Right lung (tissue), 5 donors: ENCODE measurements around the gene ETF1. TPM values are rescaled to one million over a fixed set of nuclear protein-coding genes. Genes with fewer than 3 reads are reported as not detected.
"Not testable (repeated sequence)": the region's sequence is repeated elsewhere in the genome, so short reads cannot be mapped to it uniquely, and the experiment has no call there.

ENCODE experiments used
- DNase-seq, 2 donors: peaks; one replicate each; pipeline ENCODE4 v3.0.0-alpha.2; 2013
- polyA plus RNA-seq, 5 donors: library from polyadenylated mRNA; unstranded; fragments of 120-200 nt; gene quantifications; one replicate each; pipeline versions ENCODE4 v1.2.1 to v1.2.3, GENCODE V29; 2013; ENCODE audit warnings: inconsistent platforms in 1 of 5, low replicate concordance in 1 of 5; ENCODE audit not compliant: insufficient read length in 5 of 5, insufficient read depth in 1 of 5

The ETF1 gene
- polyA plus RNA-seq, 5 donors = 62.5 to 84.3 (median 72.0) TPM

DNA sequence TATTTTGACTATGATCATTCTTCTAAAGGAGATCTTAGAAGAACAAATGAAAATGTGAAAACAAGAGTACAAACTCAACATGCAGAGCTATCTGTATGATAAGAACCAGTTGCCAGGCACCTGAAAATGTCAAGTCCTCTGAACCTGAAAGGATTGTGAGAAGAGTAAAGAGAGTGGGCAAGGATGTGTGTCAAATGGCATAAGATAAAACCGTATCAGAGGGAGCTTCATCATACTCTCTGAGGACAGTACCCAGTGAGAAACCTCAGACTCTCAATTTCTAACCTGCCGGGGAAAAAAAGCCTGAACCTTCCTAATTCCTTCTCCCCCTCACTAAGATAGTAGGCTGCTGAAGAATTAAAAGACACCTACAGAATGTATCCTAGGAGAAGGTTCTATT is 6.8 kb downstream of the ETF1 start:
- DNase-seq = no peak

DNA sequence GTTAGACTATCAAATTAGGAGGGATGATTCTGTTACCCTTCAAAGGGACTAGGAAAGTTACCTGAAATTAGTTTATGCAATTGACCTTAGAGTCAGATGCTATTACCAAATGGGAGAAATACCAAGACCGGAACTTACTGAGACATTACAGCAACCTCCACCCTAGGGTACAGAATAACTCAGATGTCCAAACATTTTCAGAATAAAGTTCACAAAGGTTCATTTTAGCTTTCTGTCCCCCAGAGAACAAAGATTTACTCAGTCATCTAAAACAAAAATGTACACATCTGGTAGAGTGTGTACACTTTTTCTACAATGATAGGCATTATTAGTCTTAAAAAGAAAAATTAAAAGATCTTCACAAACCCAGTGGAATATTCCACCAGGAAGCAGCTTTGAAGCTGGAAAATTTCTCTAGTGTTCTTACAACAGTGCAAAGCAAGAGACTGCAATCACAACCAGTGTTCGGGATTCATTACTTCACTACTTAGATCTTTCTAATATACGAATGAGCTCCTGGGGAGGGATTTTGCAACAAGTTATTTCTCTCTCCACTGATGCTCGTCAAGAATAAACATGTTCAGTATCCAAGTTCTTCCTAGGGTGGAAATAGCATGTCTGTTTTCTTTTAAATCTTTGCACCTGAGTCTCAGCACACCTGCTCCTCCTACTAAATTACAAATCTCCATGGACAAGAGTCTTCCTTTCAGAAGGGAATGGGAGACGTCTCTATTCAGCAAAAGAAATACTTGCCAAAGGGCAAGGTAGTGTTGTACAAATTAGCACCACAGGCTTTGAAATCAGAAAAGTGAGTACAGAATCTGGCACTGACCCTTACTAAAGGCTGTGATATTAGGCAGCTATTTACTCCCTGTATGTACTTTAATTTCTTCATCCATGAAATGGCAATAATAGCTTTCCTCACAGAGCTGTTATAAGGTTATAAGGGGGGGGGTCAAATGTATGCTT is 8.8 kb downstream of the ETF1 start:
- DNase-seq = no peak

DNA sequence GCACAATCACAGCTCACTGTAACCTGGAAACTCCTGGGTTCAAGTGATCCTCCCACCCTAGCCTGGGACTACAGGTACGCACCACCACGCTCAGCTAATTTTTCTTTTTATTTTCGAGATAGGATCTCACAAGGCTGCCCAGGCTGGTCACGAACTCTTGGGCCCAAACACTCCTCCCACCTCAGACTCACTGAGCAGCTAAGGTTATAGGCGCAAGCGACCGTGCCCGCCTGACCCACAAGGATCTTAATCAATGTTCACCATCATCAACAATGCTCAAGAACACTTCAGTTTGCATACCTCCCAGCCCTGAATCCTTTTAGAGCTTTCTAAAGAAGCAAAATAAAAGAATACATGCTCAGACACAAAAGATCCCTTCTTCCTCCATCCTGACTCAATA is 13.2 kb downstream of the ETF1 start:
- DNase-seq = no peak

DNA sequence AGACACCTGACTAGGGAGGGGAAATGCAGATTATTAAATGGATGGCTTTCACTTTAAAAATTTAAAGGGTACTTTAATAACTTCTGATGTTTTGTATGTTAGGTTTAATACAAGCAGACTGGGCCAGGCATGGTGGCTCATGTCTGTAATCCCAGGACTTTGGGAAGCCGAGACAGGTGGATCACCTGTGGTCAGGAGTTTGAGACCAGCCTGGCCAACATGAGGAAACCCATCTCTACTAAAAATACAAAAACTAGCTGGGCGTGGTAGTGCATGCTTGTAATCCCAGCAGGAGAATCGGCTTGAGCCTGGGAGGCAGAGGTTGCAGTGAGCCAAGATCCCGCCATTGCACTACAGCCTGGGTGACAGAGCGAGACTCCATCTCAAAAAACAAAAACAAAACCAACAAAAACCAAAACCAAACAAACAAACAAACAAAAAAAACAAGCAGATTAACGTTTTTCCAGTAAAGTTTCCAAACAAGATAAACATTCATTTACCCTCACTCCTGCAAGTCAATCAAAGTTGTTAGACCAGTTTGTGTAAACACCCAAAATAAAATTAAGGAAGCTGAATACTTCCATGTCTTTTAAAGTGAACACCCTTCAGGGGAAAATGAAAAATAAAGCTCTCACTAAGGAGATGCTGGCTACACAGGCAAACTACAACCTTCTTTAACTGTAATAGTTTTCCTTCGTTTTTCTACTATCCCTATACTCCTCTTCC is 14.1 kb downstream of the ETF1 start:
- DNase-seq = no peak

GRCh38 chr5:138528208-138528607 is 14.8 kb downstream of the ETF1 start:
- DNase-seq = no peak

- no peak for DNase-seq
Measured at GRCh38 chr5:138527170-138527569, 15.9 kb downstream of the ETF1 start.

- no peak for DNase-seq
Measured at GRCh38 chr5:138523406-138523805, 19.6 kb downstream of the ETF1 start.

DNA sequence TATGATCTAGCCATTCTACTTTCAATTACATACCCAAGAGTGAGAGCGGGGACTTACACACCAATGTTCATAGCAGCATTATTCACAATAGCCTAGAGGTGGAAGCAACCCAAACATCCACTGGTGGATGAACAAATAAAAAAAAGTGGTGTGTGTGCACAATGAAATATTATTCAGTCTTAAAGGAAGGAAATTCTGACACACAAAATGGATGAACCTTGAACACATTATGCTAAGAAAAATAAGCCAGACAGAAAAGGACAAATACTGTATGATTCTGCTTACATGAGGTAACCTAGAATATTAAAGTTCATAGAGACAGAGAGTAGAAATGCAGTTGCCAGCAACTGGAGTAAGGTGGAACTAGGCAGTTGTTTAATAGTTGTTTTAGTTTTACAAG is 22.1 kb downstream of the ETF1 start:
- no peak for DNase-seq

GRCh38 chr5:138517437-138517836 is 25.6 kb downstream of the ETF1 start:
- no peak for DNase-seq

- DNase-seq = no peak
Measured at GRCh38 chr5:138515556-138516245, 27.3 kb downstream of the ETF1 start.

DNA sequence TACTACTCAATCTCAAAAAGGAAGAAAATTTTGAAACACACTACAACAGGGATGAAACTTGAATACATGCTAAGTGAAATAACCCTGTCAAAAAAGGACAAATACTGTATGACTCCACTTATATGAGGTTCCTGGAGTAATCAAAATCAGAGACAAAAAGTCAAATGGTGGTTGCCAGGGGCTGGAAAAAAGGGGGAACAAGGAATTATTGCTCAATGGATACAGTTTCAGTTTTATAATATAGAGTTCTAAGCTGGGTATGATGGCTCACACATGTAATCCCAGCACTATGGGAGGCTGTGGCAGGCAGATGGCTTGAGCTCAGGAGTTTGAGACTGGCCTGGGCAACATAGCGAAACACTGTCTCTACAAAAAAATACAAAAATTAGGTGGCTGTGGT is 29.0 kb downstream of the ETF1 start:
- DNase-seq = no peak

- DNase-seq = no peak
Measured at GRCh38 chr5:138508958-138509357, 34.1 kb downstream of the ETF1 start.

GRCh38 chr5:138507485-138507884 is 35.6 kb downstream of the ETF1 start:
- DNase-seq = not testable (repeated sequence)

DNA sequence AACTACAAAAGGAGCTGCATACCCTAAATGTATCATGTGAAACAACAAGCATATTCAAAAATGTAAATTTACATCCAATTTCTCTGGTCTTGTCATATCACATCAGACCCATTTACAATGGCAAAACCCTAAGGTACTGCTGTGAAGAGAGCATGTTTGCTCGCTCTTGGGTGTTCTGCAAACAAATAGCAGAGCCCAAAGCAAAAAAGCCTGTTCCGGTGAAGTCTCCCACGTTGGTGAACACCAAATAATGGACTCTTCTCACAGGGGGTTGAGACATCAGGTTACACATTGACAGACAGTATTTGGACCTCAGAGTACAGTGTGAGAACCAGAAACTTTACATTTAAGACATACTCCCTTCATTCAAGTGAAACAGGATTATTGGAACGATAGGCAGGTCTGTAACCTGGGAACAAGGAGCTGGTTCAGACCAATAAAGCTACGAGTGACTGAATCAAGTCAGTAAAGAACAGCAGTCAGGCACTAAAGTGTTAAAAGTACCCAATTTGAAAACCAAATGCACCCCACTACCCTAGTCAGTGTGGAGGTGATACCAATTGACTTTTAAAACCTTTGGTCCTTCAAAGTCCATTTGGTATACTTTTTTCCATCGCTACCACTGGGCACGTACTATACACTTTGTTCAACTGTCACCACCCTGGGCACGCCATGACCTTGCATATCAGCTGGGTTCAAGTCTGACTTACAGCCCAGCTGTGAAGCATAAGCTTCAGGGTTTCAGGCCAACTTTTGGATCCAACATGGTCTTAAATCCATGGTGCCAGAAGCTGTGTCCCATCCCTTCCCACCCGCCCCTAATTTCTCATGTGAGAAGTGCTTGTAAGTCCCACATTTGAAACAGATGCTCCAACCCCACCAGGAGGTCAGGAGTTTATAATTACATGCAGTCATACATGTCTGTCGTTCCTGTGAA is 36.4 kb downstream of the ETF1 start:
- no peak for DNase-seq

- no peak for DNase-seq
Measured at GRCh38 chr5:138504799-138505198, 38.2 kb downstream of the ETF1 start.

- peak; percentile 49 to 63 for DNase-seq
Measured at GRCh38 chr5:138503487-138504270, 39.4 kb downstream of the ETF1 start.

DNA sequence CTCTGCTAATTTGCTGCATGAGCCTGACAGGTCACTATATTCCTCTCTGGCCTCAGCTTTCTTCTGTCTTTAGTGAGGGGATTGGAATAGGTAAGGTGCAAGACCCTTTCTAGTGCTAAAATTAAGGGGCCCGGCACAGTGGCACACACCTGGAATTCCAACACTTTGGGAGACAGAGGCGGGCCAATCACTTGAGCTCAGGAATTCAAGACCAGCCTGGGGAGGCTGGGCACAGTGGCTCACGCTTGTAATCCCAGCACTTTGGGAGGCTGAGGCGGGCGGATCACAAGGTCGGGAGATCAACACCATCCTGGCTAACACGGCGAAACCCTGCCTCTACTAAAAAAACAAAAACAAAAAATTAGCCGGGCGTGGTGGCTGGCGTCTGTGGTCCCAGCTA is 40.5 kb downstream of the ETF1 start:
- no peak for DNase-seq

DNA sequence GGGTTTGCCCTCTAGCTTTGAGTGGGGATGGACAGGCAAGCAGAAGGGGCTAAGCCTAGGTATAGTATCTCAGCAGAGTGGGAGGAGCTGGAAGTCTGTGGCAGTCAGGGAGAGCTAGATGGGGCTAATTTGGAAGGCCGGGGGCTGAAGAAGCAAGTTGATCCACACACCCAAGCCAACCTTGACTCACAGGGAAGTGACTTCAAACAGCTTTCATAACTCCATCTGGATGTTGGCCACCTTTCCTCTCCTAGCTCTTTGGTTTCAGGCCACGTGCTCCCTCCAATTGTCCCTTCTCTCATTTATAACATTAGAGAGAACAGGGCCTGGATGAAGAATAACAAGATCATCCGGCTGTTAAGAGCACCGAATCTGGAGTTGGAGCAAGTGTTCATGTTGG is 40.9 kb downstream of the ETF1 start:
- no peak for DNase-seq

DNA sequence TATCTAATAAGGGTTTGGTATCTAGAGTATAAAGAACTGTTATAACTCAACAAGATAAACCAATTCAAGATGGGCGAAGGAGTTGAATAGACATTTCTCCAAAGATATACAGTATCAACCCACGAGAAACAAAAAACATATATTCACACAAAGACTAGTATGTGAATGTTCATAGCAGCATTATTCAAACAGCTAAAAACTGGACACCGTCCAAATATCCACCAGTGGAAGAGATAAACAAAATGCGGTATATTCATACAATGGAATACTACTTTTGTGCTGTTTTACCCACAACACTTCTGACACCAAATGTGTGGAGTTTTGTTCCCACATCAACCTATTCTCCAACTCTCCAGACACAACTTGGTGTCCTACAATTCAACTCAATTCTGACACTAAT is 44.7 kb downstream of the ETF1 start:
- DNase-seq = no peak

DNA sequence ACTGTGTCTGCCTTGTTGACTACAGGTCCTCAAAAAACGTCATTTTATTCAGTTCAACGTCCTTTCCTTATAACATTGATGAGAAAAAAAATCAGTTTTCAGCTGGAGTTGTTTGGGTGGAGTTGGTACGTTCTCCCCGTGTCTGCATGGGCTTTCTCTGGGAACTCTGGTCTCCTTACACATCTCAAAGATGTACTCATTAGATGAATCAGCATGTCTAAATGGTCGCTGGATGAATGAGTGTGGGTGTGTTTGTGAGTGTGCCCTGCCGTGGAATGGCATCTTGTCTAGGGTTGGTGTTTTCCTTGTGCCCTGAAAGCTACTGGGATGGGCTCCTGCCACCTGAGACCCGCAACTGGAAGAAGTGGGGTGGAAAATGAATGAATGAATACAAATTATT is 47.7 kb downstream of the ETF1 start:
- DNase-seq = no peak
